ENCODE results near the gene TBC1D8. TPM values are rescaled to one million over a fixed set of nuclear protein-coding genes. Genes with fewer than 3 reads are reported as not detected.

The TBC1D8 gene
- total and polyA plus RNA-seq, 2 experiments from 2014 or later: 18.0 to 36.9 TPM

GRCh38 chr2:101162561-101163330 is 11.6 kb upstream of the TBC1D8 start:
- H3K27me3 Mint-ChIP-seq (ENCODE audit: insufficient read depth, low read depth, poor library complexity): peaks cover 4% of the 10 kb centered on the region
- ATAC-seq (peak; percentile 94), DNase-seq (ENCODE audit: low spot score) (peak; percentile 92)
- no peak overlapping the region for H3K4me3 Mint-ChIP-seq
- Histone ChIP-seq H3K4me2 (0 out of 2 replicates have a peak overlapping the region, but pooled peaks have one; percentile 0), H3K27me3 (ENCODE audit: insufficient read depth) (no peaks in the 10 kb centered on the region), H3K27ac (ENCODE audit: low read depth) (peak overlapping the region; percentile 22; the same call in 1 of the 2 replicates), H3K9me2 (ENCODE audit: insufficient read depth) (0 out of 2 replicates have a peak, but pooled peaks cover 9% of the 10 kb centered on the region), H3K79me2 (replicated peaks; ENCODE audit: insufficient read depth) (no peaks in the 10 kb centered on the region), H3F3A (replicated peaks; ENCODE audit: low read depth) (no peaks in the 10 kb centered on the region), H3K36me3 (ENCODE audit: insufficient read depth) (no peaks in the 10 kb centered on the region), H2AFZ (no peak overlapping the region), H3K4me1 (ENCODE audit: insufficient read depth) (peaks cover 16% of the 10 kb centered on the region), H3K4me3 (no peak overlapping the region), H4K20me1 (replicated peaks; ENCODE audit: insufficient read depth) (no peaks in the 10 kb centered on the region)
- peak overlapping the region; percentile 88 for H3K27ac Mint-ChIP-seq
- peaks cover 30% of the 10 kb centered on the region for H3K36me3 Mint-ChIP-seq (ENCODE audit: low read depth)
- H3K4me1 Mint-ChIP-seq: peaks cover 19% of the 10 kb centered on the region
- TF ChIP-seq REST (IDR thresholded peaks at IDR 0.05; ENCODE audit: unreplicated experiment): no peak
- no peak for TF ChIP-seq EZH2 (IDR thresholded peaks at IDR 0.05; ENCODE audit: low read depth, unreplicated experiment)
- H3K9me3 Mint-ChIP-seq: peaks cover 39% of the 10 kb centered on the region

GRCh38 chr2:101161658-101162057 is 10.5 kb upstream of the TBC1D8 start:
- H3K4me3 ChIP-seq: no peak overlapping the region
- no peak overlapping the region for H3K4me2 ChIP-seq
- peaks cover 4% of the 10 kb centered on the region for H3K27me3 Mint-ChIP-seq (ENCODE audit: insufficient read depth, low read depth, poor library complexity)
- H3K36me3 Mint-ChIP-seq (ENCODE audit: low read depth): peaks cover 20% of the 10 kb centered on the region; the same call in 2 of the 3 replicates
- ATAC-seq (no peak), DNase-seq (ENCODE audit: low spot score) (no peak)
- peaks cover 28% of the 10 kb centered on the region for H3K9me3 Mint-ChIP-seq
- H2AFZ ChIP-seq: no peak overlapping the region
- H3F3A ChIP-seq (replicated peaks; ENCODE audit: low read depth): no peaks in the 10 kb centered on the region
- H3K27ac ChIP-seq (ENCODE audit: low read depth): 0 out of 2 replicates have a peak overlapping the region, but pooled peaks have one; percentile 22
- H3K4me3 Mint-ChIP-seq: no peak overlapping the region
- peaks cover 16% of the 10 kb centered on the region for H3K4me1 ChIP-seq (ENCODE audit: insufficient read depth)
- no peaks in the 10 kb centered on the region for H4K20me1 ChIP-seq (replicated peaks; ENCODE audit: insufficient read depth)
- H3K27me3 ChIP-seq (ENCODE audit: insufficient read depth): no peaks in the 10 kb centered on the region
- 0 out of 2 replicates have a peak, but pooled peaks cover 9% of the 10 kb centered on the region for H3K9me2 ChIP-seq (ENCODE audit: insufficient read depth)
- H3K36me3 ChIP-seq (ENCODE audit: insufficient read depth): no peaks in the 10 kb centered on the region; the same call in 1 of the 2 replicates
- H3K4me1 Mint-ChIP-seq: peaks cover 19% of the 10 kb centered on the region
- no peak overlapping the region for H3K27ac Mint-ChIP-seq
- no peaks in the 10 kb centered on the region for H3K79me2 ChIP-seq (replicated peaks; ENCODE audit: insufficient read depth)
- TF ChIP-seq STAT1 (IDR thresholded peaks at IDR 0.05; ENCODE audit: unreplicated experiment) (no peak), EZH2phosphoT487 (IDR thresholded peaks at IDR 0.05; ENCODE audit: unreplicated experiment) (no peak), ZNF331 (CRISPR knock-in tag; IDR thresholded peaks at IDR 0.05; ENCODE audit: low read depth) (no peak), ETS1 (IDR thresholded peaks at IDR 0.05) (no peak), CREB1 (CRISPR knock-in tag; IDR thresholded peaks at IDR 0.05; ENCODE audit: low read depth) (no peak), ZNF462 (CRISPR knock-in tag; IDR thresholded peaks at IDR 0.05) (no peak), JUNB (IDR thresholded peaks at IDR 0.05; ENCODE audit: unreplicated experiment) (no peak)

Measured in GM23338 (cell line).